PC-9 (cell line): ENCODE data around the gene TSHB.

ENCODE experiments used
- EZH2 ChIP-seq: fragments of 200-600 bp; sonication (generic); IDR thresholded peaks from 2 replicates; pipeline ENCODE4 v1.8.0; 2017; ENCODE audit warnings: antibody characterized with exemption, low read depth
- TF ChIP-seq, protein P1 (sequence below): fragments of 200-600 bp; sonication (generic); conservative IDR thresholded peaks from 2 replicates; pipeline ENCODE4 v1.6.1; 2017; ENCODE audit warnings: mixed run types, antibody characterized with exemption, mild to moderate bottlenecking, moderate library complexity

- no peak for TF ChIP-seq EZH2
- TF ChIP-seq, protein P1, sequence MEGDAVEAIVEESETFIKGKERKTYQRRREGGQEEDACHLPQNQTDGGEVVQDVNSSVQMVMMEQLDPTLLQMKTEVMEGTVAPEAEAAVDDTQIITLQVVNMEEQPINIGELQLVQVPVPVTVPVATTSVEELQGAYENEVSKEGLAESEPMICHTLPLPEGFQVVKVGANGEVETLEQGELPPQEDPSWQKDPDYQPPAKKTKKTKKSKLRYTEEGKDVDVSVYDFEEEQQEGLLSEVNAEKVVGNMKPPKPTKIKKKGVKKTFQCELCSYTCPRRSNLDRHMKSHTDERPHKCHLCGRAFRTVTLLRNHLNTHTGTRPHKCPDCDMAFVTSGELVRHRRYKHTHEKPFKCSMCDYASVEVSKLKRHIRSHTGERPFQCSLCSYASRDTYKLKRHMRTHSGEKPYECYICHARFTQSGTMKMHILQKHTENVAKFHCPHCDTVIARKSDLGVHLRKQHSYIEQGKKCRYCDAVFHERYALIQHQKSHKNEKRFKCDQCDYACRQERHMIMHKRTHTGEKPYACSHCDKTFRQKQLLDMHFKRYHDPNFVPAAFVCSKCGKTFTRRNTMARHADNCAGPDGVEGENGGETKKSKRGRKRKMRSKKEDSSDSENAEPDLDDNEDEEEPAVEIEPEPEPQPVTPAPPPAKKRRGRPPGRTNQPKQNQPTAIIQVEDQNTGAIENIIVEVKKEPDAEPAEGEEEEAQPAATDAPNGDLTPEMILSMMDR = no peak
Observed at GRCh38 chr1:115073298-115074087, 43.9 kb downstream of the TSHB start.
